GM12801 (cell line): ENCODE results near the gene SLC4A1.

Source experiments
- CTCF ChIP-seq: IDR thresholded peaks from one replicate; pipeline ENCODE4 v1.5.1; 2011; ENCODE audit warnings: control low read depth; ENCODE audit not compliant: insufficient read length; ENCODE audit errors: extremely low read depth

The SLC4A1 gene

GRCh38 chr17:44235583-44235936 is 32.4 kb downstream of the SLC4A1 start:
- TF ChIP-seq CTCF = no peak

GRCh38 chr17:44233582-44233981 is 34.4 kb downstream of the SLC4A1 start:
- no peak for TF ChIP-seq CTCF

DNA sequence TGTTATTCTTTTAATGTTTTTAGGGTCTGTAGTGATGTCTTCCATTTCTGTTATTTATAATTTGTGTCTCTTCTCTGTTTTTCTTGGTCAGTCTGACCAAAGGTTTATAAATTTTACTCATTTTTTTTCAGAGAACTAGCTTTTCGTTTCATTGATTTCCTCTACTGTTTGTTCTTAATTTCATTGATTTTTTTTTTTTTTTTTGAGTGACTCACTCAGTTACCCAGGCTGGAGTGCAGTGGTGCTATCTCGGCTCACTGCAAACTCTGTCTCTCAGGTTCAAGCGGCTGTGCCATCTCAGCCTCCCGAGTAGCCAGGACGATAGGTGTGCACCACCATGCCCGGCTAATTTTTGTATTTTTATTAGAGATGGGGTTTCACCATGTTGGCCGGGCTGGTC is 35.9 kb downstream of the SLC4A1 start:
- TF ChIP-seq CTCF = no peak

DNA sequence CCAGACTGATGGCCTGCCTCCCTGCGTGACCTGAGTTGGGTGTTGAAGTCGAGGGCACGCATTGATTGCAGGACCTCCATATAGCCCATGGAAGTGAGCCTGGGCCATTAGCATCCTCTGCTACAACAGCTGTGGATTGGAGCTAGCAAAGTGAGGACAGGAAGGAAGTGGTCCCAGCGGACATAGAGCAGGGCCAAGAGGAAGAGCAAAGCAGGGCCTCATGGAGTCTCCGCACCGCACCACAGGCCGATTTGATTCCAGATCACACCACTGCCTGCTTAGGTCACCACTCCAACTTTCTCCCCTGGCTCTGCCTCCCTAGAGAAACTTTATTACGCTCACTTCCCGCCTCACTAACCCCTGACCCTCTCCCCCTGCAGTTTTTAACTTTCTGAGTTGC is 37.8 kb downstream of the SLC4A1 start:
- no peak for TF ChIP-seq CTCF

DNA sequence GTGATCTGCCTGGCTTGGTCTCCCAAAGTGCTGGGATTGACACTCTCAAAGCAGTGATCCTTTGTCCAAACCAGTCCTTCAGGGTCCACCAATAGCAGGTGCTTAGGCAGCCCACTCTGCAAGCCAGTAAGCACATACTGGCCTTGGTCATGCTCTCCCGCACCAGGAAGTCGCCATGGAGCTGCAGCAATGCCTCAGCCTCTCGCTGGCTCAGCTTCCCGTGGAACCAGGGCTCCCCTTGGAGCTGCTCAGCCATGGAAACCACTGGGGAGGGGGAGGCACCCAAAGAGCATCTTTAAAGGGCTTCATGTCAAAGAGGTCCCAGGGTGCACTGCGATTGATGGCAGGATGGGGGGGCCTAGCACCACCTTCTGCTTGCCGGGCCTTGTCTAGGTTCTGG is 38.8 kb downstream of the SLC4A1 start:
- no peak for TF ChIP-seq CTCF

DNA sequence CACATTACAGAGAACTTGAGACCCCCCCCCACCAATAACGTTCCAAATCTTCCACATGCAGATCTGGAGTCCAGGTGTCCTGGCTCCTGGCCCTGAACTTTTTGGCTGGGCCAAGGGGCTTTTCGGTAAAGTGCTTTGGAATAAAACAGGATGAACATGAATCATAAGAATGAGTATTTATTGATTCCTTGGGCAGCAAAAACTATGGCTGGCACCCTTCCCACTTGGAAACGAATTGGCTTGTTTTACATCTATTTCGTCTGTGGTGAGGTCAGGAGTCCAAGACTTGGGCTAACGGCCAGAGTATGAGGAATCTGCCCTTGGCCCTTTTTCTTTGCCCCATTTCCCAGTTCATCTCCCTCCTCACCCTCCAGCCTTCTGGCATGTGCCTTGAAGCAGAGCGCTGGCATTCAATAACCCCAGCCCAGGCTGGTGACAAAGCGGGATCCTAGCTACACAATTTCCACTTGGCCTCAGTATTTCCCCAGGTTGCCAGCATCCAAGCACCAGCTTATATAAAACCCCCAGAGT is 44.3 kb downstream of the SLC4A1 start:
- TF ChIP-seq CTCF = no peak

GRCh38 chr17:44222112-44222869 is 45.6 kb downstream of the SLC4A1 start:
- no peak for TF ChIP-seq CTCF
